Measurements from ENCODE around the gene PODN.

The PODN gene, protein sequence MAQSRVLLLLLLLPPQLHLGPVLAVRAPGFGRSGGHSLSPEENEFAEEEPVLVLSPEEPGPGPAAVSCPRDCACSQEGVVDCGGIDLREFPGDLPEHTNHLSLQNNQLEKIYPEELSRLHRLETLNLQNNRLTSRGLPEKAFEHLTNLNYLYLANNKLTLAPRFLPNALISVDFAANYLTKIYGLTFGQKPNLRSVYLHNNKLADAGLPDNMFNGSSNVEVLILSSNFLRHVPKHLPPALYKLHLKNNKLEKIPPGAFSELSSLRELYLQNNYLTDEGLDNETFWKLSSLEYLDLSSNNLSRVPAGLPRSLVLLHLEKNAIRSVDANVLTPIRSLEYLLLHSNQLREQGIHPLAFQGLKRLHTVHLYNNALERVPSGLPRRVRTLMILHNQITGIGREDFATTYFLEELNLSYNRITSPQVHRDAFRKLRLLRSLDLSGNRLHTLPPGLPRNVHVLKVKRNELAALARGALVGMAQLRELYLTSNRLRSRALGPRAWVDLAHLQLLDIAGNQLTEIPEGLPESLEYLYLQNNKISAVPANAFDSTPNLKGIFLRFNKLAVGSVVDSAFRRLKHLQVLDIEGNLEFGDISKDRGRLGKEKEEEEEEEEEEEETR

DNA sequence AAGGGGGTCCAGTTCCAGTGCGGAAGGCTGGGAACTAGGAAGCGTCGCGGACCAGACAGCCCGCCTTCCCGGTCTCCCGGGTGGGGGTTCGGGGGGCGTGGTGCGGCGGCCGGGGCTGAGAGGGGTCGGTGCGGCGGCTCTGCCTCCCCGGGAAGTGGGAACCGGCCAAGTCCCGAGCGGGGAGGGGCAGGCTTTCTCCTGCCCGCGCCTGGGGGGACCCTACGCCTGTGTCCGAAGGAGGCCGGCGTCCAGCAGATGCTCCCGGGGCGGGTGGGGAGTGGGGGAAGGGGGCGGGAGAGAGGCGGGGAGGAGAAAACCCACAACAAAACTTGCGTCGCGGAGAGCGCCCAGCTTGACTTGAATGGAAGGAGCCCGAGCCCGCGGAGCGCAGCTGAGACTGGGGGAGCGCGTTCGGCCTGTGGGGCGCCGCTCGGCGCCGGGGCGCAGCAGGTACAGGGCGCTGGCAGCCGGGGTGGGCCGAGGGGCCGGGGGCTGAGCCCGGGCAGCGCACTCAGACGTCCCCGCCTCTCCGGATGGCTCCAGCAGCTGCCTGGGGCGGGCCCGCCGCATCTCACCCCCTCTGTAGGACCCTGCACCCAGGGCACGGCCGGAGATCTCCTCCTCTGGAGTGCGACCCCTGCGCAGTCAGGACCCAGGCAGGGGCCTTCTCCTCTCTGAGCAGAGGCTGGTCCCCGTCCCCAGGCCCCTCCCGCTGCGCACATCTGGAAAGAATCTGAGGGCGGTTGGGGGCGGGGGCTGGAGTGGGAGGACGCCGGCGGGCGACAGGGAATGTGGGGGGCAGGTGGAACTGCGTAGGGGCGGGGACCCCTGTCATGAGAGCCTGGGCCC, at the start of gene PODN:
PODN (plus strand) TSS at position 355 of the 849 bp plus-strand sequence. CDS start 7,643 bp downstream, outside the sequence.
- TF ChIP-seq, protein P1, sequence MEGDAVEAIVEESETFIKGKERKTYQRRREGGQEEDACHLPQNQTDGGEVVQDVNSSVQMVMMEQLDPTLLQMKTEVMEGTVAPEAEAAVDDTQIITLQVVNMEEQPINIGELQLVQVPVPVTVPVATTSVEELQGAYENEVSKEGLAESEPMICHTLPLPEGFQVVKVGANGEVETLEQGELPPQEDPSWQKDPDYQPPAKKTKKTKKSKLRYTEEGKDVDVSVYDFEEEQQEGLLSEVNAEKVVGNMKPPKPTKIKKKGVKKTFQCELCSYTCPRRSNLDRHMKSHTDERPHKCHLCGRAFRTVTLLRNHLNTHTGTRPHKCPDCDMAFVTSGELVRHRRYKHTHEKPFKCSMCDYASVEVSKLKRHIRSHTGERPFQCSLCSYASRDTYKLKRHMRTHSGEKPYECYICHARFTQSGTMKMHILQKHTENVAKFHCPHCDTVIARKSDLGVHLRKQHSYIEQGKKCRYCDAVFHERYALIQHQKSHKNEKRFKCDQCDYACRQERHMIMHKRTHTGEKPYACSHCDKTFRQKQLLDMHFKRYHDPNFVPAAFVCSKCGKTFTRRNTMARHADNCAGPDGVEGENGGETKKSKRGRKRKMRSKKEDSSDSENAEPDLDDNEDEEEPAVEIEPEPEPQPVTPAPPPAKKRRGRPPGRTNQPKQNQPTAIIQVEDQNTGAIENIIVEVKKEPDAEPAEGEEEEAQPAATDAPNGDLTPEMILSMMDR (IDR thresholded peaks at IDR 0.05; ENCODE audit: low read depth, low read length) = no peak
- H3K4me3 ChIP-seq (ENCODE audit: low read depth, low read length) = peak within 1 kb of the TSS; percentile 70

DNA sequence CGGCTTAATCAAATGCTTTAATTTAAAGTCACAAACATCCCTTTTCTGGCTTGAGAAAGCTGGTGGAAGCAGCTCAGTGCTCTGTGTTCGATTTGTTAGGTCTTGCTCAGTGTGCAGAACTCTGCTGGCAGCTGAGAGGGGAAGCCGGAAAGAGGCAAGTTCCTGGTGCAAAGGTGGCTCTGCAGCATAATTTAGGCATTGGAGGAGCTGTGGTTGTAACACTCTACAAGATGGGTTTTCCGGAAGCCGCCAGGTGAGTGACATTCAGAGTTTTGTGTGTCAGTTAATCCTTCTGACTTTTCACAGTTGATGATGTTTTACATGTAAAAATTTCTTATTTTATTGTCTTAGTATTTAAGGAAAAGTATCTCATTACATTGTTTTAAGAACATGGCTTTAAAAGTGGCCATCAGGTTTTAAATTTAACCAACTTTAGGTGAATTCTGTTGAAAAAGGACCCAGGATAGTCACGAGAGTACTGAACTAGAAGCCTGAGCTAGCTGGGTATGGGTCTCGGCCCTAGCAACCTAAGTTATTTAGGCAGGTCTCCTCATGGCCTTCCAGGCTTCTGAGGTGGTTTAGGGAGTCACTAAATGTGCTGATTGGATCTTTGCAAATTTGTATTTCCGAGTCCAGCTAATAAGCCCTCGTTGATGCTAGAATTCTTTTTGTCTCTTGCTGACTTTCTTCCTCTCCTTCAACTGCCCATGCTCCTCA, 47.1 kb upstream of the PODN start:
- peak overlapping the region; percentile 87 for H3K4me3 ChIP-seq (ENCODE audit: low read depth, low read length)
- TF ChIP-seq, protein P1 (IDR thresholded peaks at IDR 0.05; ENCODE audit: low read depth, low read length) = no peak

DNA sequence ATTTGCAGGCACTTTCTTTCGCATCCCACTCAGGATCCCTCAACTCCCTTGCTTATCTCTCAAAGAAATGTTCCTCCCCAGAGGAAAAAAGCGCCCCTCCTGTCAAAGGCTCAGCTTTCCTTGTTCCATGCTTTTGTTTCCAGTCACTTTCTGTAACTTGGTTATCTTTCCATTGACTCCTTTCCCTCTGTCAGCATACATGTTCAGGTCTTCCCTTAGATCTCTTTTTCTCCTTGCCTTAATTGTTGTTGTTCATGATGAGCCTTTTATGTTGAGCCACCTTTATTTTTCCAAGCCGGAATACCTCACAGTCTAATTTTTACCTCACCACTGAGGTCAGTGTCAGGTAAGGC, 46.5 kb upstream of the PODN start:
- H3K4me3 ChIP-seq (ENCODE audit: low read depth, low read length) = peak overlapping the region; percentile 87
- TF ChIP-seq, protein P1 (IDR thresholded peaks at IDR 0.05; ENCODE audit: low read depth, low read length) = no peak

DNA sequence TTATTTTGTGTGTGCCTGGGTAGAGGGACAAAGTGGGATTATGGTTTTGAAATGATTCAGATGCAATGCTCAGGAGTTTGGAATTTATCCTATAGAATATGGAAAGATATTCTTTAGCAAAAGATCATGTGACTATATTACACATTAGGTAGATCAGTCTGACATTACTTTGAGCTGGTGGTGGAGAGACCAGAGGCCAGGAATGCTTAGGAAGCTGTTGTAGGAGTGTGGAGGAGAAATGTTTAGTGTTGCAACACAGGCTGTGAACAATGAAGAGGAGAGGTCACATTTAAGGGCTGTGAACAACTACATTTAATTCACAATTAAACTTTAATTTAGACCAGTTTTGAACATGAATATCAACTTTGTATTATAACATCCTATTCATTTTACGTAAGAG, 45.3 kb upstream of the PODN start:
- peak overlapping the region; percentile 87 for H3K4me3 ChIP-seq (ENCODE audit: low read depth, low read length)
- TF ChIP-seq, protein P1 (IDR thresholded peaks at IDR 0.05; ENCODE audit: low read depth, low read length) = no peak

DNA sequence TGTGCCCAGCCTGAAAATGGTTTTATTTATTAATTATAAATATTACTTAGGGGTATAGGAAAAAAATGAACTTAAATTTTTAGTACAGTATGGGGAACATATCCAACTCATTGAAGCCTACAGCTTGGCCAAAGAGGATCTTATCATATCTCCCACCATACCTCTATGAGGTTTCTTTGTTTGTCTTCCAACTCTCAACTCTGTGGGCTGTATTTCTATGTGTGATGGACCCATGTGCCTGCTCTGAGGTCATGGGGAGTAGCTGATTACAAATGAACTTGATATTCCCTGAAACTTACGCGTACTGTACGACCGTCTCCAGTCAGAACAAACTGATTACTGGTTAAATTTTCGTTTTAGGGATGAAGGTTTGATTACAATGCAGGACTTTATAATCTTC, 41.4 kb upstream of the PODN start:
- no peak overlapping the region for H3K4me3 ChIP-seq (ENCODE audit: low read depth, low read length)
- TF ChIP-seq, protein P1 (IDR thresholded peaks at IDR 0.05; ENCODE audit: low read depth, low read length) = no peak

DNA sequence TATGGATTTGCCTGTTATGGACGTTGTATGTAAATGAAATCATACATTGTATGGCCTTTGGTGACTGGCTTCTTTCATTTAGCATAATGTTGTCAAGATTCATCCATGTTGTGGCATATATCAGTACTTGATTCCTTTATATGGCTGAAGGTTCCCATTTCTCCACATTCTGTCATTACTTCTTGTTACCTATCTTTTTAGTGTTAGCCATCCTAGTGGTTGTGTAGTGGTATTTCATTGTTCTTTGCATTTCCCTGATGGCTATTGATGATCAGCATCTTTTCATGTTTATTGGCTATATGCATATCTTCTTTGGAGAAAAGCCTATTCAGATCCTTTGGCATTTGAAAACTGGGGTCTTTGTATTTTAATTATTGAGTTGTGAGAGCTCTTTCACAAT, 39.8 kb upstream of the PODN start:
- TF ChIP-seq, protein P1 (IDR thresholded peaks at IDR 0.05; ENCODE audit: low read depth, low read length) = no peak
- H3K4me3 ChIP-seq (ENCODE audit: low read depth, low read length) = no peak overlapping the region

Measured in WI38 (cell line).